GM12801 (cell line): ENCODE results near the gene RARA.

Experiments
- CTCF ChIP-seq: IDR thresholded peaks from one replicate; pipeline ENCODE4 v1.5.1; 2011; ENCODE audit warnings: control low read depth; ENCODE audit not compliant: insufficient read length; ENCODE audit errors: extremely low read depth

RARA gene

GRCh38 chr17:40377832-40378231 lies 68.9 kb downstream of the RARA start:
- TF ChIP-seq CTCF = no peak

- TF ChIP-seq CTCF = no peak
These were observed 70.0 kb downstream of the RARA start for GRCh38 chr17:40378966-40379365.

- TF ChIP-seq CTCF = no peak
These were observed 73.3 kb downstream of the RARA start for GRCh38 chr17:40382251-40382650.

GRCh38 chr17:40399185-40399584 lies 90.2 kb downstream of the RARA start:
- TF ChIP-seq CTCF = no peak

GRCh38 chr17:40402668-40403067 lies 93.7 kb downstream of the RARA start:
- no peak for TF ChIP-seq CTCF

GRCh38 chr17:40404003-40404402 lies 95.0 kb downstream of the RARA start:
- TF ChIP-seq CTCF = no peak
